Measurements from ENCODE around the gene RNF212. TPM values are rescaled to one million over a fixed set of nuclear protein-coding genes. Genes with fewer than 3 reads are reported as not detected.

Gene RNF212
- total and polyA plus RNA-seq, 9 of the 15 experiments (the other 6 are each of a cell fraction or from before 2014, with no cell fraction given), result 0.04 TPM; not detected in 8

- Histone ChIP-seq H3K4me3 (no peak overlapping the region), H3K27ac (ENCODE audit: extremely low read depth, low read depth, low read length) (no peak overlapping the region), H4K20me1 (replicated peaks; ENCODE audit: control insufficient read depth, insufficient read depth, low read length) (no peaks in the 10 kb centered on the region), H3K9ac (ENCODE audit: insufficient read depth in 1 of 2, low read depth in 2 of 2, low read length in 2 of 2) (no peak overlapping the region), H2AFZ (ENCODE audit: low read depth, low read length) (no peak overlapping the region), H3K79me2 (ENCODE audit: control insufficient read depth, insufficient read depth, low read length) (no peaks in the 10 kb centered on the region), H3K9me1 (ENCODE audit: control insufficient read depth, insufficient read depth, low read length) (no peaks in the 10 kb centered on the region), H3K4me1 (replicated peaks in 1 of 2; ENCODE audit: control insufficient read depth in 2 of 2, insufficient read depth in 2 of 2, low read length in 2 of 2) (peaks cover 0 to 4% of the 10 kb centered on the region in 2 experiments; a peak in 2 of 5 replicates), H3K4me2 (ENCODE audit: insufficient read depth, low read length) (no peak overlapping the region), H3K27me3 (ENCODE audit: control insufficient read depth in 2 of 2, insufficient read depth in 2 of 2, low read length in 2 of 2) (peaks cover 23 to 49% of the 10 kb centered on the region in 2 experiments; a peak in 4 of 5 replicates), H3K9me3 (replicated peaks; ENCODE audit: control insufficient read depth, insufficient read depth, low read depth, low read length) (no peaks in the 10 kb centered on the region; the same call in 1 of the 2 replicates), H3K36me3 (ENCODE audit: control insufficient read depth, insufficient read depth, low read length) (no peaks in the 10 kb centered on the region)
- FAIRE-seq, result no peak
- DNase-seq (ENCODE audit: extremely low read depth in 1 of 4, low spot score in 3 of 4), result peak; percentile 31 to 85 (median 69)
- POLR2A ChIA-PET, result interaction anchor here (0.5 kb wide), 1 partner anchor 197 kb away, joined by 3 read pairs; no protein-coding TSS in a partner anchor
- peak; percentile 66 for ATAC-seq
- CTCF ChIA-PET (ENCODE audit: low intra/inter-chr PET ratio), result no interaction called here
- TF ChIP-seq ZNF79 (CRISPR knock-in tag; IDR thresholded peaks at IDR 0.05; ENCODE audit: low read depth) (no peak), ZFP1 (CRISPR knock-in tag; IDR thresholded peaks at IDR 0.05) (no peak), EGR1 (conservative IDR thresholded peaks at IDR 0.05) (peak; percentile 60)
- WGBS (ENCODE audit: insufficient coverage, low coverage, missing lambda C conversion rate), result 0% methylated on average over 4 of the region's 7 CpGs
- in situ Hi-C loops (cut with MboI), result no loop called here
- BruUV-seq (replicated peaks), result no TSS peak
- intact Hi-C loops (cut with micrococcal nuclease), result no loop called here
Observed at GRCh38 chr4:1154126-1154522, 40.8 kb upstream of the RNF212 start.

- Histone ChIP-seq H3K79me2 (ENCODE audit: control insufficient read depth, insufficient read depth, low read length) (no peaks in the 10 kb centered on the region), H3K9me1 (ENCODE audit: control insufficient read depth, insufficient read depth, low read length) (no peaks in the 10 kb centered on the region), H3K4me3 (no peak overlapping the region), H3K4me1 (replicated peaks in 1 of 2; ENCODE audit: control insufficient read depth in 2 of 2, insufficient read depth in 2 of 2, low read length in 2 of 2) (peaks cover 0 to 4% of the 10 kb centered on the region in 2 experiments; a peak in 2 of 5 replicates), H3K36me3 (ENCODE audit: control insufficient read depth, insufficient read depth, low read length) (no peaks in the 10 kb centered on the region), H4K20me1 (replicated peaks; ENCODE audit: control insufficient read depth, insufficient read depth, low read length) (no peaks in the 10 kb centered on the region), H3K27me3 (ENCODE audit: control insufficient read depth in 2 of 2, insufficient read depth in 2 of 2, low read length in 2 of 2) (peaks cover 26 to 54% of the 10 kb centered on the region in 2 experiments; a peak in 4 of 5 replicates), H2AFZ (ENCODE audit: low read depth, low read length) (no peak overlapping the region), H3K9me3 (replicated peaks; ENCODE audit: control insufficient read depth, insufficient read depth, low read depth, low read length) (no peaks in the 10 kb centered on the region; the same call in 1 of the 2 replicates), H3K27ac (ENCODE audit: extremely low read depth, low read depth, low read length) (no peak overlapping the region), H3K9ac (ENCODE audit: insufficient read depth in 1 of 2, low read depth in 2 of 2, low read length in 2 of 2) (no peak overlapping the region), H3K4me2 (ENCODE audit: insufficient read depth, low read length) (no peak overlapping the region)
- intact Hi-C loops (cut with micrococcal nuclease), result no loop called here
- 2% methylated on average over 11 of the region's 11 CpGs for WGBS (ENCODE audit: insufficient coverage, low coverage, missing lambda C conversion rate)
- TF ChIP-seq SPI1 (IDR thresholded peaks at IDR 0.05; ENCODE audit: borderline replicate concordance, low read depth, low read length) (no peak), GTF2E2 (tag; IDR thresholded peaks at IDR 0.05) (no peak), ZNF197 (CRISPR knock-in tag; IDR thresholded peaks at IDR 0.05; ENCODE audit: low read depth) (no peak), TAF9B (IDR thresholded peaks at IDR 0.05; ENCODE audit: partially characterized antibody) (no peak), OTX1 (CRISPR knock-in tag; IDR thresholded peaks at IDR 0.05) (no peak)
- peak; percentile 6 for FAIRE-seq
- no TSS peak for BruUV-seq (replicated peaks)
- in situ Hi-C loops (cut with MboI), result no loop called here
- ChIA-PET POLR2A (no interaction called here), CTCF (ENCODE audit: low intra/inter-chr PET ratio) (no interaction called here)
- DNase-seq (ENCODE audit: extremely low read depth in 1 of 4, low spot score in 3 of 4), result no peak
- ATAC-seq, result no peak
Observed at GRCh38 chr4:1153567-1154090, 40.3 kb upstream of the RNF212 start.

Measured in K562 (cell line).